HepG2 (cell line): ENCODE data around the gene CD151. TPM values are rescaled to one million over a fixed set of nuclear protein-coding genes. Genes with fewer than 3 reads are reported as not detected.

ENCODE experiments used
- ATF7 ChIP-seq, 2 experiments: fragments of 450-650 bp in 1 of 2; sonication (generic) in 1 of 2; formaldehyde crosslinking in 1 of 2; IDR thresholded peaks; 2 replicates each; pipeline versions ENCODE4 v1.4.0 to v1.6.1; 2016 to 2020; ENCODE audit warnings: antibody characterized with exemption in 1 of 2, mild to moderate bottlenecking in 1 of 2, missing genetic modification reagents in 1 of 2
- CREBL2 ChIP-seq: sonication (generic); formaldehyde crosslinking; IDR thresholded peaks from 2 replicates; pipeline ENCODE4 v1.8.1; 2023; ENCODE audit warnings: missing genetic modification reagents, mild to moderate bottlenecking, borderline replicate concordance
- CSRNP1 ChIP-seq: sonication (generic); formaldehyde crosslinking; IDR thresholded peaks from 2 replicates; pipeline ENCODE4 v1.8.1; 2023; ENCODE audit warnings: mild to moderate bottlenecking, missing genetic modification reagents
- MAF1 ChIP-seq: sonication (generic); formaldehyde crosslinking; IDR thresholded peaks from 2 replicates; pipeline ENCODE4 v1.5.0; 2020; ENCODE audit warnings: missing genetic modification reagents, borderline replicate concordance
- MIER2 ChIP-seq: IDR thresholded peaks from 2 replicates; pipeline ENCODE4 v1.6.1; 2016; ENCODE audit warnings: missing biosample characterization, missing genetic modification reagents
- MLX ChIP-seq: IDR thresholded peaks from 2 replicates; pipeline ENCODE4 v1.6.1; 2016
- PCBP1 ChIP-seq: fragments of 200-400 bp; formaldehyde crosslinking; IDR thresholded peaks from 2 replicates; pipeline ENCODE4 v1.6.1; 2017; ENCODE audit warnings: mild to moderate bottlenecking, low read depth, low read length, borderline replicate concordance
- SNAPC4 ChIP-seq: sonication (generic); formaldehyde crosslinking; IDR thresholded peaks from 2 replicates; pipeline ENCODE4 v1.4.0; 2020; ENCODE audit warnings: mild to moderate bottlenecking, missing genetic modification reagents
- TCF7 ChIP-seq: sonication (generic); IDR thresholded peaks from 2 replicates; pipeline ENCODE4 v1.6.1; 2016; ENCODE audit warnings: antibody characterized with exemption, low read depth
- ZMAT3 ChIP-seq: sonication (generic); formaldehyde crosslinking; conservative IDR thresholded peaks from 2 replicates; pipeline ENCODE4 v1.7.0; 2021; ENCODE audit warnings: missing genetic modification reagents
- ZMYM3 ChIP-seq: sonication (generic); formaldehyde crosslinking; IDR thresholded peaks from 2 replicates; pipeline ENCODE4 v1.5.1; 2020; ENCODE audit warnings: mild to moderate bottlenecking, missing genetic modification reagents
- ZNF296 ChIP-seq: sonication (generic); formaldehyde crosslinking; conservative IDR thresholded peaks from 2 replicates; pipeline ENCODE4 v1.5.0; 2020; ENCODE audit warnings: mild to moderate bottlenecking, missing genetic modification reagents
- ZNF383 ChIP-seq: sonication (generic); formaldehyde crosslinking; IDR thresholded peaks from 2 replicates; pipeline ENCODE4 v1.4.0; 2020; ENCODE audit warnings: missing genetic modification reagents, mild to moderate bottlenecking, borderline replicate concordance
- ZNF441 ChIP-seq: sonication (generic); formaldehyde crosslinking; IDR thresholded peaks from 2 replicates; pipeline ENCODE4 v1.7.0; 2021; ENCODE audit warnings: missing genetic modification reagents, borderline replicate concordance
- ZNF660 ChIP-seq: sonication (generic); formaldehyde crosslinking; IDR thresholded peaks from 2 replicates; pipeline ENCODE4 v1.5.1; 2020; ENCODE audit warnings: mild to moderate bottlenecking, low read depth, missing genetic modification reagents, borderline replicate concordance
- ZNF703 ChIP-seq: sonication (generic); formaldehyde crosslinking; IDR thresholded peaks from 2 replicates; pipeline ENCODE4 v1.5.1; 2020; ENCODE audit warnings: missing genetic modification reagents, mild to moderate bottlenecking, moderate library complexity, borderline replicate concordance
- polyA plus RNA-seq, 8 experiments: library from polyadenylated mRNA; depleted of rRNA in 3 of 8; stranded (reverse) in 7 of 8; unstranded in 1 of 8; fragments of >200 nt; fragmentation: Illumina TruSeq in 4 of 8; extraction: Trizol in 4 of 8; gene quantifications; 2 replicates each; pipeline versions ENCODE4 v1.2.1 to v1.2.3, GENCODE V29; 2011 to 2016; ENCODE audit warnings: low read depth in 4 of 8, missing spikeins in 1 of 8, mixed read lengths in 1 of 8; ENCODE audit not compliant: insufficient read depth in 1 of 8
- total RNA-seq, 5 experiments: library from RNA; depleted of rRNA; stranded (reverse); fragments of >200 nt; fragmentation: Illumina TruSeq; extraction: Trizol; gene quantifications; 2 replicates each; pipeline ENCODE4 v1.2.3, GENCODE V29; 2016; ENCODE audit warnings: low read depth in 1 of 5
- TF ChIP-seq, protein P1 (sequence below): sonication (generic); formaldehyde crosslinking; IDR thresholded peaks from 2 replicates; pipeline ENCODE4 v1.4.0; 2020; ENCODE audit warnings: missing genetic modification reagents
- TF ChIP-seq, protein P2 (sequence below): sonication (generic); formaldehyde crosslinking; IDR thresholded peaks from 2 replicates; pipeline ENCODE4 v1.5.1; 2020; ENCODE audit warnings: missing genetic modification reagents, mild to moderate bottlenecking, borderline replicate concordance

CD151 gene
- total and polyA plus RNA-seq, 2 of the 13 experiments (the other 11 are each of a cell fraction or from before 2014, with no cell fraction given), result 125 to 197 TPM

- TF ChIP-seq ZNF383 (CRISPR knock-in tag), result peak; percentile 86; the same call in 1 of the 2 replicates
- peak; percentile 91 for TF ChIP-seq SNAPC4
- TF ChIP-seq MLX, result no peak
- TF ChIP-seq ZMAT3 (CRISPR knock-in tag), result peak; percentile 89
- TF ChIP-seq ZMYM3 (CRISPR knock-in tag), result no peak
- TF ChIP-seq TCF7, result no peak
- TF ChIP-seq, protein P1, sequence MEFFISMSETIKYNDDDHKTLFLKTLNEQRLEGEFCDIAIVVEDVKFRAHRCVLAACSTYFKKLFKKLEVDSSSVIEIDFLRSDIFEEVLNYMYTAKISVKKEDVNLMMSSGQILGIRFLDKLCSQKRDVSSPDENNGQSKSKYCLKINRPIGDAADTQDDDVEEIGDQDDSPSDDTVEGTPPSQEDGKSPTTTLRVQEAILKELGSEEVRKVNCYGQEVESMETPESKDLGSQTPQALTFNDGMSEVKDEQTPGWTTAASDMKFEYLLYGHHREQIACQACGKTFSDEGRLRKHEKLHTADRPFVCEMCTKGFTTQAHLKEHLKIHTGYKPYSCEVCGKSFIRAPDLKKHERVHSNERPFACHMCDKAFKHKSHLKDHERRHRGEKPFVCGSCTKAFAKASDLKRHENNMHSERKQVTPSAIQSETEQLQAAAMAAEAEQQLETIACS, result peak; percentile 74
- 0 out of 2 replicates have a peak, but pooled peaks have one; percentile 87 for TF ChIP-seq PCBP1
- TF ChIP-seq CSRNP1, result no peak; the same call in 1 of the 2 replicates
- no peak for TF ChIP-seq ZNF703 (CRISPR knock-in tag)
- TF ChIP-seq ZNF660, result no peak
- peak; percentile 2; the same call in 1 of the 2 replicates for TF ChIP-seq ZNF441 (CRISPR knock-in tag)
- TF ChIP-seq CREBL2 (CRISPR knock-in tag), result no peak; the same call in 1 of the 2 replicates
- TF ChIP-seq MIER2 (CRISPR knock-in tag), result no peak
- peak; percentile 96 for TF ChIP-seq ATF7 (IDR thresholded peaks at IDR 0.05)
- peak; percentile 70 for TF ChIP-seq ATF7 (CRISPR knock-in tag; IDR thresholded peaks at IDR 0.05)
- TF ChIP-seq MAF1 (CRISPR knock-in tag), result no peak
- TF ChIP-seq, protein P2, sequence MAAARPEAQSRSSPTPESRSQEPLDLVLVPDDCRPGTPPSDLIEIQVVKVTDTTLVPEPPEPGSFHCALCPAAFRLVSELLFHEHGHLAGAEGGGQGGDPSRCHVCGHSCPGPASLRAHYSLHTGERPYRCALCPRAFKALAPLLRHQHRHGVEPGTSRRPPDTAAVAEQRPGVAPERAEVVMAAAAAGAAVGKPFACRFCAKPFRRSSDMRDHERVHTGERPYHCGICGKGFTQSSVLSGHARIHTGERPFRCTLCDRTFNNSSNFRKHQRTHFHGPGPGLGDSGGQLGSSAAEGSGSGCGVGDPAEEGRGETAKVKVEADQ (CRISPR knock-in tag), result no peak
- peak; percentile 98; the same call in 1 of the 2 replicates for TF ChIP-seq ZNF296
Observed at GRCh38 chr11:809287-810039, 23.3 kb upstream of the CD151 start, which contains the start of gene RPLP2 (continued).
